Measurements from ENCODE around the gene RASSF8.
"Not testable (repeated sequence)": the region's sequence is repeated elsewhere in the genome, so short reads cannot be mapped to it uniquely, and the experiment has no call there.

RASSF8 gene

DNA sequence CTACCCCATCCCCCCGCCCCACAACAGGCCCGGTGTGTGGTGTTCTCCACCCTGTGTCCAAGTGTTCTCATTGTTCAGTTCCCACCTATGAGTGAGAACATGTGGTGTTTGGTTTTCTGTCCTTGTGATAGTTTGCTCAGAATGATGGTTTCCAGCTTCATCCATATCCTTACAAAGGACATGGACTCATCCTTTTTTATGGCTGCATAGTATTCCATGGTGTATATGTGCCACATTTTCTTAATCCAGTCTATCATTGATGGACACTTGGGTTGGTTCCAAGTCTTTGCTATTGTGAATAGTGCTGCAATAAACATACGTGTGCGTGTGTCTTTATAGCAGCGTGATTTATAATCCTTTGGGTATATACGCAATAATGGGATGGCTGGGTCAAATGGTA, 98.8 kb downstream of the RASSF8 start:
- not testable (repeated sequence) for DNase-seq (ENCODE audit: low read depth)

DNA sequence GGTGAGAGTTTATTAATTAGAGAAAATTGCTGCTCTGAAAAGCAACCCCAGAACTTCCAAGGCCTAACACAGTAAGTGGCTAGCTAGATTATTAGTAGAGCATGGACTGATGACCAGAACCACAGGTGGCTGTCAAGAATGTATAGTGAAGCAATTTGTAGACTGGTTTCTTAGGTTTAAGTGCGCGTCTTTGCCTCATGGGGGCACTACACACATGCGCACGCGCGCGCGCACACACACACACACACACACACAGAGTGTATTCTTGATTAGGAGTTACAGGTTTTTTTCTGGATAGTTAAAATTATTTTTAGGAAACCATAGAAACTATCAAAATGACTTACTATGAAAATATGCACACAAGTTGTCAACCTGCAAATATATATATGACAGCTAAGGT, 99.8 kb downstream of the RASSF8 start:
- no peak for DNase-seq (ENCODE audit: low read depth)

DNA sequence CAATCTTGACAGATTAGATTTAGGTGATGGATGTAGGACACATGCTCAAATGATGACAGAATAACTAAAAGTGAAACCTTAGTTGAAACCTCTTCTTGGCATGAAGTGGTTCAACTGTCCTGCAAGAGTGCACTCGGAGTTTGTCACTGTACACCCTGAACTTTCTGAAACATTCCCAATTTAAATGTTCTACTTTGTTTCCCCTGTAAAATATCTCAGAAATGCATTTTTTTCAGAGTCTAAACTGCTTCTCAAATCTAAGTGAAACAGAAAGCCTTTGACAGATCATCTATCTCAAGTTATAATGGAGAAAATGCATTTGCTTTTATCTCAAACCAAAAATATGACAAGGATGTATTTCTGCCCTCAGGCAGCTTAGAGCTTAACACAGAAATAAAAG, 100.3 kb downstream of the RASSF8 start:
- no peak for DNase-seq (ENCODE audit: low read depth)

DNA sequence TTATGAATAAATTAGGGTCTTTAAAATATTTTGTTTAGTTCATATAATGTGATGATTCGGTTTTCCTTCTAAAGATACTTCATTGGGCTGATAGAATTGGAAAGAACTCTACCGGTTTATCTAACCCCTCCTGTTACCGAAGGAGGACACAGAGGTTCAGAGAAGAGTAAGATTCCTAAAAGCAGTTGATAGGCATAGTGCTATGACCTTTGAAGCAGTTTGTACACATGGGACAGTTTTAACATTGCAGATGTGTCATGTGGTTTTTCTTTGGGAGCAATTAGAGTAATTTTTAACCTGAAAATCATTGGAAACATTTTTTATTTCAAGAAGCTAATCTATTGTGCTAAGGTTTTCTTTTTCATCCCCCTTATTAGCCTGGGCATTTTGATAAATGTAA, 103.5 kb downstream of the RASSF8 start:
- no peak for DNase-seq (ENCODE audit: low read depth)

DNA sequence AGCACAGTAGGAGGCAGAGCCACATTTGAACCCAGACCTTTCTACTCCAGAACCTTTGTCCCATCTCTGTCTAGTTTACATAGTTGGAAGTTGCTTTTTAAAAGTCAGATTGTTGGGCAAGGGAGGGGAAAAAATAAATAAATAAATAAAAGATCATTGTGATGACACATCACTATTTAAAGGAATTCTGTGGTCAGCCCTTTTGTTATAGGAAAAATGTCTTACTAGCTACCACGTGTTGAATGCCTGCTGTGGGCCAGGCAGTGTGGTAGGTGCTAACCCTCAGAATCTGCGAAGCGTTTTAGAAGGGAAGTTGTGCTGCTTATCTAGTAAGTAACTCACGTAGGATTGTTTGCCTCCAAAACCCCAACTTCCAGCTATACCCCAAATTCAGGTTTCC, 104.1 kb downstream of the RASSF8 start:
- DNase-seq (ENCODE audit: low read depth): no peak

DNA sequence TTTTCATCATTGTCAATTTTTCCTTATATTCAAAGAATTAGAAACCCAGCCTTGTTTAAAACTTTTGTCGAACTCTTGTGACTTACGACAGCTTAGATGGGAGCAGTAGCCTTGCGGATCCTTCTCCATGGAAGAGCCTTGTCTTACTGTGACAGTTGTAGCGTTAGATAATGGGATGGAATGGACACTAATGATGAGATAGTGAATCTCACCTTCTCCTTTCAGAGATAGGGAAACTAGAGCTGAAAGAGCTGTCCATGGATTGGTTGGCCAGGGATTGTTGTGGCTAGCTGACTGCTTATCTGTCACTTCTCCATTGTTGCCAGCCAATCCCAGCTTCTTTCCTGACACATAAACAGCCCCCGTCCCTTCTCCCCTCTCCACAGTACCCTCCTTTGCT, 107.0 kb downstream of the RASSF8 start:
- DNase-seq (ENCODE audit: low read depth): no peak

DNA sequence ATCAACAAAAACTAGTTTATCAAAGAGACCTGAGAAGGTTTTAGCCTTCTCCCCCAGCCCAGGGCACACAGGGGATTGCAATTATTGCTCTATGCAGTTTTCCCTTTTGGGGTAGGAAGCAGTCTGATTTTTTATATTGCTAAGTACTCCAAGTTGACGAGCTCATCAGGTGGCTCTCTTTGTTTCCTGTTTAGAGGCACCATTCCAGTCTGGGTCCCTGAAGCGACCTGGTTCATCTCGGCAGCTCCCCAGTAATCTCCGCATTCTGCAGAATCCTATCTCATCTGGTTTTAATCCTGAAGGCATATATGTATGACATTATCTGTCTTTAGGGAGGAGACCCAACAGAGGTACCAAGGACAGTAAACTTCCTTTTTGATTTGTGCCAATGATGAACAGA, 110.0 kb downstream of the RASSF8 start:
- no peak for DNase-seq (ENCODE audit: low read depth)

DNA sequence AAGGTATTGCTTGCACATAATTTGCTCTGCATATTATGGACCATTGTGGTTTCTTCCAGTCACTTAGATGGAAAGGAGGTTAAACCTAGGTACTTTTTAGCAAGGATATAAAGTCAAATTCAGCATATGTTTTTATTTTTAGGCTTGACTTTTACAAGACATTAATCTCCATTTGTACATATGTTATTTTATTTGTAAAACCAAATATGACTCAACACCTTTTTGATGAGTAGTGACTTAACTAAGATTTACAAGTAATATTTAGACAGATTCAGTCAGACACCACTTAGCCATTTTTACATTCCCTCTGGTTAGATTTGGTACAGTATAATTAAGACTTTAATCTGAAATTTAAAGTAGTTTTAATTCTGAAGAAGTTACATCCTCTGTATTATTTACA, 111.3 kb downstream of the RASSF8 start:
- DNase-seq (ENCODE audit: low read depth): no peak

DNA sequence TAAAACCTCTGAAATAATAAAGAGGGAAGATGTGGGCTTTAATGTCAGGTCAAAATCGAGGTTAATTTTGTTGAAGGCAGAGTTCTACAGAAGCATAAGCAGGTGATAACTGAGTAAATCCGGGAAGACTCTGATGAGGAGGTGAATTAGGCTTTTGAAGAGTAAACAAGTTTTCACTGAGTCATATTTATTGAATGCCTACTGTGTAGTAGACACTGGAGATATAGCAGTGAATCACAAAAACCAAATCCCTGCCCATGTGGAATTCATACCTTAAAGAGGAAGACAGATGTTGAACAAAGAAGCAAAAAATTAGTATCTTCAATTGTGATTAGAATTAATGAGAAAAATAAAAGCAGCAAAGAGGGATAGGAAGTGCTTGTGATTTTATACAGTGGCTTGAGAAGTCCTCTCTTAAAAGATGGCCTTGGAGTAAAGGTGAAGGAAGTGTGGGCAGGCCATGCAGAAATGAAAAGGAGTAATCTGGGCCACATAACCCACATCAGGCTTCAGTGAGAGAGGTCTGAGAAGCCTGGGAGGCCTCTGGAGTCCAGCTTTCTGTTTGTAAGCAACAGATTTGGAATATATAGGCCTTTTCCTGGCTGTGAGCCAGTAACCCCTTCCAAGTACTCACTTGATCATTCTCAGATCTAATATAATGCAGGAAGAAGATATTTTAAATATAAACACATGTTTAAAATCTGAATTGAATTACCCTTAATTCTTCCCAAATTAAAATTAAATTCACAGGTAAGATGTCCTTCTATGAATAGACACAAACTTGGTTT, 119.6 kb downstream of the RASSF8 start:
- DNase-seq (ENCODE audit: low read depth): no peak

DNA sequence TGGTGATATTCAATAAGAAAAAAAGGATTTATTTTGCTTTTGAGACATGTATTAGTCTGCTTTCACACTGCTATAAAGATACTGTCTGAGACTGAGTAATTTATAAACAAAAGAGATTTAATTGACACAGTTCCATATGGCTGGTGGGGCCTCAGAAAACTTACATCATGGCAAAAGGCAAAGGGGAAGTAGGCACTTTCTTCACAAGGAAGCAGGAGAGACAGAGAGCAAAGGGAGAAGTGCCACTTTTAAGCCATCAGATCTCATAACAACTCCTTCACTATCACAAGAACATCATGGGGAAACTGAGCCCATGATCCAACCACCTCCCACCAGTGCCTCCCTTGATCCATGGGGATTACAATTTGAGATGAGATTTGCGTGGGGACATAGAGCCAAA, 122.4 kb downstream of the RASSF8 start:
- no peak for DNase-seq (ENCODE audit: low read depth)

DNA sequence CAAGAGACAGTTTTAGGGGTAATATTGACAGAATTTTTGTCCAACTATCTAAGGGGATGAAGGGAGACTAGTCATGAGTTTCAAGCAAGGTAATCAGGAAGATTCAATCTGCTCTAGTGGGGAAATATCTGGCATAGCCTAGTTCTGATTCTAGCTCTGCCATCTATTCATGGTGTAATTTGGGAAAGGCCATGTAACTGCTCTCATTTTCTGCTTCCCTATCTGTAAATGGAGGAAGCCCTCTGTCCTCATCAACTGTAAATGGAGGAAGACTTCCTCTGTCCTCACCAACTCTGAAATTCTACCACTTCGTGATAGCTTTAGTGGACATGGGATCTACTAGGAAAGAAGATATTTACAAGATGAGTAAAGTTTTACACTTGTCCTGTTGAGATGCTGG, 128.5 kb downstream of the RASSF8 start:
- no peak for DNase-seq (ENCODE audit: low read depth)

DNA sequence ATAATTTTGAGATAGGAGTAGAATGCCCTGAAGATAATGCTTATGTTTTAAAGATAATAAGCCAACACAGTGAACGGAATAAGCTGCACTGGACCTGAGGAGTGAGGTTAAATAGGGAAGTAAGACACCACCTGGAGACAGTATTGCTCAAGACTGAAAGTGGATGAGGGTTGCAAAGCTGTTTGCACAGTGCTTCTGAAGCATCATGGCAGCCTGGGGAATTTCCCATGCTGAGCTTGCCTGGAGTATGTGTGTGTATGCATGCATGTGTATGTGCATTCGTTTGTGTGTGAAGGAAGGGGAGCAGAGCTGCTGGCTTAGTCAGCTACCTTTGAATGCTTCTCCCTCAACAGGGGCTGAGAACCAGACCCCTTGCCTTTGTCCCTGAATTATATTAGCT, 130.5 kb downstream of the RASSF8 start:
- no peak for DNase-seq (ENCODE audit: low read depth)

DNA sequence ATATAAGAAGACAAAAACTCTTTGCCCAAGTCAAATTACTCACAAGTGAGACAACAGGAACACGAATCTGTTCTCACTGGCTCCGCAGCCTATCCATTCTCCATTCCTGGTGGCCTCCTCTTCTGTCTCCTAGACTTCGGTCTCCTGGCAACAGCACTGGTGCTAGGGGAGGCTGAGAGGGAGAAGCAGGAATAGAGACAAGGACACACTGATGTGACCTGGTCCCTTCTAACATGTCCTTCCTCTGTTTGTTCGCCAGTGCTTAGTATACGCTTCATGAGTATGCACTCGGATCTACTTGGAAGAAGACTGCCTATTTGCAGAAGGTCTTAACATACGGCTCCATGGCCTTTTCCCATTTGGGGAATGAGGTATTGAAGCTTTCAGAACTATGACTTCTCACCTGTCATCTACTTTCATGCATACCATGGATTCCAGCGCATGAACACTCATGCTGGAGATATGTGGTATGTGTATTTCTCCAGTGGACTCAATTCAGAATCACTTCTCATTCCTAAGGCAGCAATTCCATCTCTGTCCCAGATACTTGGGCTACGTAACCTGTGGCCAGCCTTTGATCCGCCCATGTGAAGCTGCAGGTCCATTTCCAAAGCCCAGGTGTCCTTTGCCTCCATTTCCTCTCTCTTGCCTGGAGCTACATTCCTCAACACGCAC, 132.5 kb downstream of the RASSF8 start:
- DNase-seq (ENCODE audit: low read depth): no peak

DNA sequence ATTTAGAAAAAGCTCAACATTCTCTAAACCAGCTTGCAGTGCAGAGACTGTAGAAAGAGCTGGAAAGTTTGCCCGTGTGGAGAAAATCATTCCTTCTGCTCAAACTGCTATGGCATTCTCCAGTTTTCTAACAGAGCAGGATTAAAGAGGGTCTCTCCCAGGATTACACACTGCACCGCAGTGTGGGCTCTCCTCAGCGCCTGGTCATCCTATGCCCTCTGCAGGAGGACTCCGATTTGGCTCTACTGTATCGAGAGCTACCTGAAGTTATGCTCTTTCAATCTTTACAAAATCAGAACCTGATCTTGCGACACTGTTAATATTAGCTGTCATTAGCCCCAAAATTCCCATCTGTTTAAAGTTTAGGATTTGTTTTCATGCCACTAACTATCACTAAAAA, 133.3 kb downstream of the RASSF8 start:
- DNase-seq (ENCODE audit: low read depth): no peak

DNA sequence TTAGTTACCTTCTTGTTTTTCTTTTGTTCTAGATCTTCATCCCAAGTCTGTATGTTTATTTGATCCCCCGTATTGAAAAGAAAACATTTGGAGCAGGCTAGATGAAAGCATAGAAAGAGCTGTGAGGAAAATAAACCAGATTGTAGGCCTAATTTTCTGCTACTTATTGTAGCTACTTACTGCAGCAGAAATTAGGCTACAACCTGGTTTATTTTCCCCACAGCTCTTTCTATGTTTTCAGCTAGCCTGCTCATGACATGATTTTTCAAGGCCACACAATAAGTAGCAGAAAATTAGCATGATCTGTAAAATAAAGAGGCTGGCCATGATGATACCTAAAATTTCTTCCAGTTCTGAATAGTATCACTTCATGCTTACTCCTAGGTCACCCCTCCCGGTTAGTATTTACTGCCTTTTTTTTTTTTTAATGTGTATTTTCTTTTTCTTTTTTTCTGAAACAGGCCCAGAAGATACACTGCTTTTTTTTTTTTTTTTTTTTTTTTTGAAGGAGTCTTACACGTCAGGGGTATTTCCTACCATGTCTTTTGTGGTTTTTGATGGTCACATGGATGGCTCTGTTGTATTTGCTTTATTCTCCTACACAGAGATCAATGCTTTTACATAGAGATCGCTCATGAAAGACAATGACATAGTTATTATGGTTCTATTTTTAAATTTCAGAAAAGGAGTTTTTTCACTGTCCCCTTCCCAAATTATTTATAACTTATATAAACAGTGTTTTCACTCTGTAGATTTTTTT, 134.0 kb downstream of the RASSF8 start:
- no peak for DNase-seq (ENCODE audit: low read depth)

DNA sequence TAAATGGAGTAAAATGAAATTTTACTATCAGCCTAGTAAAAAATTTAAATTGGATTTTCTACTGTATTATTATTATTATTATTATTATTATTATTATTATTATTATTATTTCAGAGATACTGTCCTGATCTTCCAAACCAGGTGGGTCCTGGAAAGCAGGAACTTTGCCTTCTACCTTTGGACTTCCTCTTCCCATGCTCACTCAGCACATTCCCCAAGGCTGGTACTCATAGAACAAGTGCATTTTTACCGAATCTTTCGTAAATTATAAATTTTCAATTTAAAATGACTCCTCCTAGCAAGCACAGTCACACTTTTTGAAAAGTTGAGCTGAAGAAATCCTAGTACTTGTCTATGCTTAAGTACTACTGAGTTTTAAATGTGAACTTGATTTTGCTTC, 136.7 kb downstream of the RASSF8 start:
- no peak for DNase-seq (ENCODE audit: low read depth)

DNA sequence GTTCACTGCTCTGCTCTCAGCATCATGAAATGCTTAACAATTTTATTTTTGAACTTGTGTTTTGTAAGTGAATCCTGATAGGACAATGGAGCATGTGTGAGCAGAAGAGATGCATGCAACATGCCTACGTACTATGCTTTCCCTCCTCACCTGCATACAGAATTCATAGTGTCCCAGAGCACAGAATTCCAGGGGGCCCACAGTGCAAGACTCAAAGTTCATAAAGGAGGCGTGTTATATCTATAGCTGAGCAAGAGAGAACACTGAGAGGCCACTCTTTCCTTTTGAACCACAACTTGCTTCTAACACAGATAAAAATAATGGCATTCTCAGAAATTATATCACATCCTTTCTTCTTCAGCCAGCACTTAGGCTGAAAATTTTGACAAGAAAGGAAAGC, 137.6 kb downstream of the RASSF8 start:
- DNase-seq (ENCODE audit: low read depth): no peak

DNA sequence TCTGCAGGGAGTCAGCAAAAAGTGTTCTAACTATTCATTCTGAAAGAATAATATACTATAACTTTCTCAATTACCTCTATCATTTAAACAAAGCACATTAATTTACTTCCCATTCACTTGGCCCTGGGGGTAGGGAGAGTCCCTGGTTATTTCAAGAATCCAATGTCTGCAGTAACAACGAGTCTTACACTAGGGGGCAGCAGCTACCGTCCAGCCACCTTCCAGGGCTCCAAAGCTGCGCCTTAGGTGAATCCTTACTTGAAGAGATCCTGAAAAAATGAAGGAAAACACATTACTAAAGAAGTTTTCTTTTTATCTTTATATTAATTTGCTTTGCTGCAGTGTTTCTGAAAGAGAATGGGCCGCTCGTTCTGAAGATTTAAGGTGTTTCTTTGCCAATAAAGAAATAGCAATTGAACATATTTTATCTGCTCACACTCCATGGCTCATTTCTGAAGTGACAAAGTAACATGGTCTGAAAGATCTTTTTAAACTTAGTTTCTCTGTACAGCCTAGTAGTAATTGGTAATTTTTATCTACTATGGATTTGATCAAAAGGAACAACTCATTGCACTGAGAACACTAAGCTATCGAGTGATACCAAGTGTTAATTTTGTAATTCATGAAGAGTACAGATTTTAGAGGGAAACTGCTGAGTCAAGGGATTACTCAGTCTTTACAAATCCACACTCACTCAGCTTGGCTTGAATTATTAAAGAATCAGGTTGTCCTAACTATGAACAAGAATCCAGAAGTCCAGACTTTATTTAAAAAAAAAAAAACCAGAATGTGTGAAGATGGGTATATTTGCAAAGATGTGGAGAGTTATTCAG, 138.8 kb downstream of the RASSF8 start:
- peak; percentile 42 for DNase-seq (ENCODE audit: low read depth)

DNA sequence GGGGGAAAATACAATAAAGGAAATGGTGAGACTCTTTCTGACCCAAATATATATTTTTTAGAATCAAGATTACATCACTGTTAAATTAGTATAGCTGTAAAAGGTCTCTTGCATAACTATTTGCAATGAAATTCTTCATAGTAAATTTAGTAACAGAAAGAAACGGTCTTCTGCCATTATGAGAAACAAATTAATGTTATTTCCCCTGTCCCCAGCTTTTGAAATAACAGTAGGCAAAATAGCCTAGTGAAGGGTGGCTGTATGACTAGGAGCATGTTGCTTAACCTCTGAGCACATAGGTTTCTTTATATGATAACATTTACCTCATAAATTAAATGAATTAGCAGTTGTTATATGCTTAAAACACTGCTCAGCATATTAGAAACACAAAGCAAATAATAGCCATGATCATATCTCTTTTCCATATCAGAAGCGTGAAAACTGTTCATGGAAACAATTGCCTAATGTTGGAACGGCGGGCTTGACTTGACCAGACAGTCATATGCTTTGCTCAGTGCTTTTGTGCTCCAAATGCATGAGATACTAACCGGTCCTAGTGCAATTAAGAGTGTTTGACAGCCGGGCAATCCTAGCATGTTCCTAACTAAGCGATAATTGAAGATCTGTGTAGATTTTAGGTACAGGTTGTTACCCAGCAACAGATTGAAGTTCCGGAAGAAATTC, 142.3 kb downstream of the RASSF8 start:
- no peak for DNase-seq (ENCODE audit: low read depth)

DNA sequence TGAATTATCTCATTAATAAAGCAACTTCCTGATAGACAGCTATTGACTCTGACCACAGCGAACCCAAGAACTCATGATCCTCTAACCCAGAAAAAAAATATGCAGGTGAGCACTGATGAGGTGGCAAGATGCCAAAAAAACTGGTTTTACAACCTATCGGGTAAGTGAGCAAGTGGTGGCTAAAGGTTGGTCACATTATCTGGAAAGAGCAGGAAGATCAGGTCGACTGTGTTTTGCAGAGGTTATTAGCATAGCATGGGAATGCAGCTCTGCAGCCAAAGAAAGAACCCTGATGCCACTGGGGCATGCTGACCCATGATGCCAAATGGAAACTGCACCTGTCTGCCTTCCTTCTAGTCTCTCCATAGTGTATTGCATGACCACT, 142.9 kb downstream of the RASSF8 start:
- no peak for DNase-seq (ENCODE audit: low read depth)

DNA sequence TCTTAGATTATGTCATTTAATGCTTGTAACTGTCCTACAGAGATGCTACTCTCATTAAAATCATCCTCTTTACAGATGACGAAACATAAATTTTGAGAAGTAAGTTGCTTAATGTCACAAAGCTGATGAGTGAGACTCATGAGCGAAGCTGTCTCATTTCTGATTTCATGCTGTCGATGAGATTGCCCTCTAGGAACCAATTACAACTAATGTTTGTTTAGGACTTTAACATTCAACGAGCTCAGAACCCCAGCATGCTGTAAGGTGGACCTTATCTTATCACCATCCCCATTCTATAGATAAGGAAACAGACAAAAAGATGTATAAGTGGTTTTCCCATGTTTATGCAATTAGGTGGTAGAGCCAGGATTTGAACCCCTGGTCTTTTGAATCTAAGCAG, 143.3 kb downstream of the RASSF8 start:
- DNase-seq (ENCODE audit: low read depth): no peak

DNA sequence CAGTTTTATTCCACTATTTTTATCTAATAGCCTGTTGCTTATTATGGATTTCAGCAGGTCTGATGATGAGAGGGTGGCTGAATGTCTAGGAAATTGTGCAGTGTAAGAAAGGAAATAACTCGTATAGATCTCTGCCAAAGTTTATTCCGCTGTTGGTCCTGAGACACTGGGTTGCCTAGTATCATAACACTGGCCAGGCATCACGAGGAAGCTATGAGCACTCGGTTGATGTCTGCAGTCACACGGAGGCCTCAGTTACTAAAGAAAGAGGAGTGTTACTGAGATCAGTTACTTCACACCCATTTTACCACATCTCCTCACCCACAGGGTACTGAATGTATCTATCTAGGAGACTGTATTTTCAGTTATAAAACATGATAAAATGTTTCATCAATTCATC, 144.5 kb downstream of the RASSF8 start:
- no peak for DNase-seq (ENCODE audit: low read depth)

Data from activated T-cell treated with anti-CD3 and anti-CD28 coated beads for 1 hour (primary cell).